ENCODE data around the gene SPG21.
"Not testable (repeated sequence)": the region's sequence is repeated elsewhere in the genome, so short reads cannot be mapped to it uniquely, and the experiment has no call there.

Gene SPG21

GRCh38 chr15:64989416-64990167 is at the start of gene SPG21:
TSS of gene SPG21 (minus strand) at chr15:64989914. CDS start at chr15:64983569, 6,345 bp downstream.
- DNase-seq (ENCODE audit: low read depth in 2 of 3, low spot score in 1 of 3), result peak; percentile 82 to 92 (median 89)

GRCh38 chr15:65038836-65039235 is 49.1 kb upstream of the SPG21 start:
- no peak for DNase-seq (ENCODE audit: low read depth in 2 of 3, low spot score in 1 of 3)

GRCh38 chr15:65038428-65038827 is 48.7 kb upstream of the SPG21 start:
- DNase-seq (ENCODE audit: low read depth in 2 of 3, low spot score in 1 of 3), result no peak

GRCh38 chr15:65037309-65037708 is 47.6 kb upstream of the SPG21 start:
- no peak for DNase-seq (ENCODE audit: low read depth in 2 of 3, low spot score in 1 of 3)

- DNase-seq (ENCODE audit: low read depth in 2 of 3, low spot score in 1 of 3), result no peak
These were observed 45.0 kb upstream of the SPG21 start for GRCh38 chr15:65034719-65035118.

- DNase-seq (ENCODE audit: low read depth in 2 of 3, low spot score in 1 of 3), result no peak
These were observed 44.0 kb upstream of the SPG21 start for GRCh38 chr15:65033659-65034269.

GRCh38 chr15:65032801-65033537 is 43.3 kb upstream of the SPG21 start:
- peak in 2 of 3 donors; percentile 19 to 26 for DNase-seq (ENCODE audit: low read depth in 2 of 3, low spot score in 1 of 3)

GRCh38 chr15:65029736-65030208 is 40.1 kb upstream of the SPG21 start:
- no peak for DNase-seq (ENCODE audit: low read depth in 2 of 3, low spot score in 1 of 3)

- DNase-seq (ENCODE audit: low read depth in 2 of 3, low spot score in 1 of 3), result peak; percentile 78 to 94 (median 94)
These were observed 39.4 kb upstream of the SPG21 start, which contains the start of gene MTFMT for GRCh38 chr15:65028921-65029735. TSS of gene MTFMT (minus strand) at chr15:65029639. CDS start at chr15:65029613, 26 bp downstream.

GRCh38 chr15:65028338-65028737 is 38.6 kb upstream of the SPG21 start:
- DNase-seq (ENCODE audit: low read depth in 2 of 3, low spot score in 1 of 3), result no peak

GRCh38 chr15:65027593-65027992 is 37.9 kb upstream of the SPG21 start:
- DNase-seq (ENCODE audit: low read depth in 2 of 3, low spot score in 1 of 3), result no peak

- no peak for DNase-seq (ENCODE audit: low read depth in 2 of 3, low spot score in 1 of 3)
These were observed 37.0 kb upstream of the SPG21 start for GRCh38 chr15:65026756-65027155.

- no peak for DNase-seq (ENCODE audit: low read depth in 2 of 3, low spot score in 1 of 3)
These were observed 31.8 kb upstream of the SPG21 start for GRCh38 chr15:65021488-65021887.

GRCh38 chr15:65020419-65020818 is 30.7 kb upstream of the SPG21 start:
- DNase-seq (ENCODE audit: low read depth in 2 of 3, low spot score in 1 of 3), result no peak

- not testable (repeated sequence) for DNase-seq (ENCODE audit: low read depth in 2 of 3, low spot score in 1 of 3)
These were observed 21.5 kb upstream of the SPG21 start for GRCh38 chr15:65011198-65011597.

GRCh38 chr15:65008983-65009382 is 19.3 kb upstream of the SPG21 start:
- DNase-seq (ENCODE audit: low read depth in 2 of 3, low spot score in 1 of 3), result no peak

- no peak for DNase-seq (ENCODE audit: low read depth in 2 of 3, low spot score in 1 of 3)
These were observed 17.2 kb upstream of the SPG21 start for GRCh38 chr15:65006876-65007275.

- no peak for DNase-seq (ENCODE audit: low read depth in 2 of 3, low spot score in 1 of 3)
These were observed 15.3 kb upstream of the SPG21 start for GRCh38 chr15:65004993-65005392.

GRCh38 chr15:64997745-64998375 is 8.1 kb upstream of the SPG21 start:
- DNase-seq (ENCODE audit: low read depth in 2 of 3, low spot score in 1 of 3), result no peak

- no peak for DNase-seq (ENCODE audit: low read depth in 2 of 3, low spot score in 1 of 3)
These were observed 7.4 kb upstream of the SPG21 start for GRCh38 chr15:64997066-64997465.

Data from stimulated activated CD4-positive, alpha-beta T cell treated with anti-CD3 and anti-CD28 coated beads, Interleukin-12 subunit alpha, Interleukin-12 subunit beta, amount 100 ng/mL, for 48 hours (primary cell).